ENCODE data around the gene SLC5A6.

The SLC5A6 gene

DNA sequence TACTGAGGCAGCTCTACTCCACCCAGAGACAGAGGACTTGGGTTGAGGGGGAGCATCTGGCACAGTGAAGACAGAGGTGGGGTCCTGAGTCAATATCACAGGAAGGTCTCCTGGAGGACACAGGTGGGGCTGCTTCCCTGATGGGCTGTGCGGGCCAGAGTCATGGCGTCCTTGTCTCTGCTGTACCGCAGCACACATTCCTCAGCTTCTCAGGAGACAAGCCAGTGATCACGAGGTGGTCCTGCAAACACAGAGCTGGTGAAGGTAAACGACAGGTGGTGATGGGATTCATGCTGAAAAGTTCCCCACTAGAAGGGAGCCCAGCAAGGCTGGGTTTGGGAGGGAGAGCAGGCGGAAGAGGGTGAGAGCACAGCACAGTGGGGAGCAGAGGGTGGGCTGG is 53.6 kb downstream of the SLC5A6 start:
- H3K27ac ChIP-seq = no peak overlapping the region
- TF ChIP-seq, protein P1, sequence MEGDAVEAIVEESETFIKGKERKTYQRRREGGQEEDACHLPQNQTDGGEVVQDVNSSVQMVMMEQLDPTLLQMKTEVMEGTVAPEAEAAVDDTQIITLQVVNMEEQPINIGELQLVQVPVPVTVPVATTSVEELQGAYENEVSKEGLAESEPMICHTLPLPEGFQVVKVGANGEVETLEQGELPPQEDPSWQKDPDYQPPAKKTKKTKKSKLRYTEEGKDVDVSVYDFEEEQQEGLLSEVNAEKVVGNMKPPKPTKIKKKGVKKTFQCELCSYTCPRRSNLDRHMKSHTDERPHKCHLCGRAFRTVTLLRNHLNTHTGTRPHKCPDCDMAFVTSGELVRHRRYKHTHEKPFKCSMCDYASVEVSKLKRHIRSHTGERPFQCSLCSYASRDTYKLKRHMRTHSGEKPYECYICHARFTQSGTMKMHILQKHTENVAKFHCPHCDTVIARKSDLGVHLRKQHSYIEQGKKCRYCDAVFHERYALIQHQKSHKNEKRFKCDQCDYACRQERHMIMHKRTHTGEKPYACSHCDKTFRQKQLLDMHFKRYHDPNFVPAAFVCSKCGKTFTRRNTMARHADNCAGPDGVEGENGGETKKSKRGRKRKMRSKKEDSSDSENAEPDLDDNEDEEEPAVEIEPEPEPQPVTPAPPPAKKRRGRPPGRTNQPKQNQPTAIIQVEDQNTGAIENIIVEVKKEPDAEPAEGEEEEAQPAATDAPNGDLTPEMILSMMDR (conservative IDR thresholded peaks at IDR 0.05) = no peak

DNA sequence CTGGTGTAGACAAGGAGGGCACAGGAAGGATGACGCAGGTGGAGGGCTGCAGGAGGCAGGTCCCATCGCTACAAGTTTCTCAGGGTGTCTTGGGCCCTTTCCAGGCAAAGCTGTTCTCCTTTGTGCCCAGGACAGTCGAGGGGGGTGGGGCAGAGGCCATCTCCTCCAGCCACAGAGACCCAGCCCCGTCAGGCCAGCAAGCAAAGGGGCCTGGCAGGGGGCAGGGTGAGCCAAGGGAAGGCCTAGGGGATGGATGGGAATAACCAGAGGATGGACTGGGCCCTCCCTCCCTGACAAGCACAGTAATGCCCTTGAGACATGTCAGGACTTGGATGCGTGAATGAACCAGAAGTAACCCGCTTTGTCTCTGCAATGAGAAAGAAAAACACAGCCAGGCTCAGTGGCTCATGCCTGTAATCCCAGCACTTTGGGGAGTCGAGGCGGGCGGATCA is 57.0 kb downstream of the SLC5A6 start:
- H3K27ac ChIP-seq = no peak overlapping the region

DNA sequence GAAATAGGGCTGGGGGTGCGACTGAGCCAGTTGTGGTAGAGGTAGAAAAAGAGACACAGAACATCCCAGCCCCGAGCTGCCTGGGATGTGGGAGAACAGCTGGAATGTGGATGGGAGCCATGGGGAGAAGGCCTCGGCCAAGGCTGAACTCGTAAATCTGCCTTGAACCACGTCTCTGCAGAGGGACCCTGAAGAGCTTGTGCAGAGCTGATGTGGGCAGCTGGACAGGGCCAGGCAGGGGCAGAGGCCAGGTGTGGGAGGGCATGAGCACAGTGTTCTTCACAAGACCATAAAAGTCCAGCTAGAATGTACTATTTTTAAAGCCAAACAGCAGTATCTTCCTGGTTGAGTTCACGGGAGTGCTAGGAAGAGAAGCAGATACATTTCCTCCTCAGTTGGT is 57.6 kb downstream of the SLC5A6 start:
- TF ChIP-seq, protein P1 (conservative IDR thresholded peaks at IDR 0.05) = no peak
- H3K27ac ChIP-seq = no peak overlapping the region

More for the DNA sequence above, 57.0 kb downstream of the SLC5A6 start:
- TF ChIP-seq, protein P1 (conservative IDR thresholded peaks at IDR 0.05) = no peak

DNA sequence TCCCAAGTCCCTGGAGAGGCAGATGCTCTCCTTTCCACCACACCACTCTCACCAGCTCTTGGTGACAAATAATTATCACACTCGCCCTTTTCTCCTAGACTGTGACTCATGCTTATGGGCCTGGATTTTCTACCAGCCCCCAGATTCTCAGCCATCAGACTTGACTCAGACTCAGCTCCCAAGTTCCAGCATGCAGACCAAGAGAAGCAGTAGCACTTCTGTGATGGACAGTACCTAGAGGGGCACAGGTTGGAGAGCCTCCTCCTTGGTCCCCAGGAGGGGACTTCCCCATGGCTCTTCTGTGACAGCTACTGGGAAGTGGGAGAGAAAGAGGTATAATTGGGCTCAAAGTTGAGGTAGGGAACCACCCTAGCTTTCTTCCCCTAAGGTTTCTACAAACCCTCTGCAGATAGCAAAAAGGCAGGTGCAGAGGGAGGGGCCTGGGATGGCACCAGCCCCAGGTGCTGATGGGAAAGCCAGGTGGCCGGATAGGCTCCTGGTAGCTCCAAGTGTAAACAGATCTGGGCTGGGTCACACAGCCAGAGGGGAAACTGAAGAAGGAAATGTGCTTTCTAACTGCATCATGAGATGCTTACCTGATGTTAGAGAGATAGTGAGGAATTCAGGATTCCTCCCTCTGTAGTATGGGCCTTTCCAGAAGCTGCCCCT is 59.1 kb downstream of the SLC5A6 start:
- TF ChIP-seq, protein P1 (conservative IDR thresholded peaks at IDR 0.05) = no peak
- no peak overlapping the region for H3K27ac ChIP-seq

DNA sequence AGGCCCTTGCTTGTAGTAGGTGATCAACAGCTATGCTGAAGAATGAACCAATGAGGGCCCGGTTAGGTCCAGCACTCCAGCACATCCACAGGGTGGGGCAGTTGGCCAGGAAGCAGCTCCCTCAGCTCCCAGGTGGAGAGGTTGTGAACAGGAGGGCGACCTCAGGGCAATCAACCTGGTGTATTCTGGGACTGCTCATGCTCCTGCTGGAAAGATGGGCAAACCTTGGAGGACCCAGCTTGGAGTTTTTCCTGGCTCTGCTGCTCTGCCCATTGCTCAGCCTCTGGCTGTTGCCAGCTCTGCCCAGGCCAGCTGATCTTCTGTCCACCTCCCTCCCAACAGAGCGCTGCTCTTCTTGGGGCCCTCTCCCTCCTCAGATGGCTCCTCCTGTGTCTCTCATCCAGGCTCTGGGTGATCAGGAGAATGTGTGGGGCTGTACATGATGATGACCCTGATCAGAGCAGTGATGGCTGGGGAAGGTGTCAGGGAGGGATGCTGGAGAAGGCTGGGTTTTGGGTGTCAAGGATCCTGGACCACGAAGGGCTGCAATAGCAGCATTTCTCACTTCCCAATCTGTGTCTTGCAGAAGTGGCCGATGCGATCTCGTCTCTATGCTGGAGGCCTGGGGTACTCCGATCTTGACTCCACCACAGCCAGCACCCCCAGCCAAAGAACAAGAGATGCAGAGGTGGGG is 59.8 kb downstream of the SLC5A6 start:
- no peak overlapping the region for H3K27ac ChIP-seq
- TF ChIP-seq, protein P1 (conservative IDR thresholded peaks at IDR 0.05) = no peak

DNA sequence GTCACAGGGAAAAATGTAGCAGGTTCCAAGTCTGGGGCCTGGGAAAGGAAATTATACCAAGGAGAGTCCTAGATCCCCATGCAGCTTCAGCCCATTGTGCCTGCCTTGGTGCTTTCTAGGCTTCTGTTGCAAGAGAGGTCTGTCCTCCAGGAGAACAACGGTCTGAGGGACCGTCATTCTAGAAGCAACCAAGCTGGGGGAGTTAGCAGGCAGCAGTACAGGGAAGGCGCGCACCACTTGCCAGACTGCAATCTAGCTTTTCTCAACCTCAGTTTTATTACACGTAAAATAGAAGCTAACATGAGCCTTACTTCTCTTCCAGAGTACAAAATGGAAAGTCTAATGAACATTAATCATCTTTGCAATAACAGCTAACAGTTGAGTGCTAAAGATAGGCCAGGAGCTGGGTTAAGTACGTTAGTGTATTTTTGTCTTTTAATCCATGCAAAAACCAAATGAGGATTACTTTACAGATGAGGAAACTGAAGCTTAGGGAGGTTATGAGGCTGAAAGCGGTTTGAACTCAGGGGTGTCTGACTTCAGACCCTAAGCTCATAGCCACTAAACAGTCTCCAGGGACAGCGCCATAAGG is 61.3 kb downstream of the SLC5A6 start:
- H3K27ac ChIP-seq = no peak overlapping the region
- TF ChIP-seq, protein P1 (conservative IDR thresholded peaks at IDR 0.05) = no peak
